Stimulated activated CD8-positive, alpha-beta memory T cell treated with anti-CD3 and anti-CD28 coated beads, Interleukin-7, amount 100 ng/mL, for 1 hour (primary cell): ENCODE data around the gene COMMD10.

Source experiments
- DNase-seq, 2 donors: peaks; one replicate each; pipeline ENCODE4 v3.0.0-alpha.2; 2020; ENCODE audit warnings: low read depth in 2 of 2

The COMMD10 gene

GRCh38 chr5:116216246-116216645, 131.4 kb downstream of the COMMD10 start:
- DNase-seq: no peak

- no peak for DNase-seq
Measured at GRCh38 chr5:116225281-116225922, 140.6 kb downstream of the COMMD10 start.

- DNase-seq: no peak
Measured at GRCh38 chr5:116229131-116229689, 144.4 kb downstream of the COMMD10 start.

- DNase-seq: no peak
Measured at GRCh38 chr5:116231288-116231687, 146.5 kb downstream of the COMMD10 start.

- DNase-seq: no peak
Measured at GRCh38 chr5:116234681-116235080, 149.9 kb downstream of the COMMD10 start.

GRCh38 chr5:116237917-116238500, 153.2 kb downstream of the COMMD10 start:
- no peak for DNase-seq

GRCh38 chr5:116242343-116242742, 157.5 kb downstream of the COMMD10 start:
- no peak for DNase-seq

GRCh38 chr5:116248432-116248831, 163.6 kb downstream of the COMMD10 start:
- DNase-seq: no peak

GRCh38 chr5:116249648-116250047, 164.8 kb downstream of the COMMD10 start:
- no peak for DNase-seq

- DNase-seq: no peak
Measured at GRCh38 chr5:116256717-116257116, 171.9 kb downstream of the COMMD10 start.

- no peak for DNase-seq
Measured at GRCh38 chr5:116265471-116265870, 180.6 kb downstream of the COMMD10 start.

GRCh38 chr5:116271446-116272025, 186.7 kb downstream of the COMMD10 start:
- DNase-seq: no peak

- DNase-seq: no peak
Measured at GRCh38 chr5:116272281-116272941, 187.6 kb downstream of the COMMD10 start.

- no peak for DNase-seq
Measured at GRCh38 chr5:116273448-116274242, 188.8 kb downstream of the COMMD10 start.

GRCh38 chr5:116274251-116274650, 189.4 kb downstream of the COMMD10 start:
- no peak for DNase-seq

- no peak for DNase-seq
Measured at GRCh38 chr5:116275282-116275681, 190.5 kb downstream of the COMMD10 start.

- no peak for DNase-seq
Measured at GRCh38 chr5:116276952-116277351, 192.1 kb downstream of the COMMD10 start.

- no peak for DNase-seq
Measured at GRCh38 chr5:116280149-116280803, 195.5 kb downstream of the COMMD10 start.

- no peak for DNase-seq
Measured at GRCh38 chr5:116281309-116281708, 196.5 kb downstream of the COMMD10 start.

- DNase-seq: no peak
Measured at GRCh38 chr5:116288524-116288923, 203.7 kb downstream of the COMMD10 start.

GRCh38 chr5:116289276-116289675, 204.5 kb downstream of the COMMD10 start:
- no peak for DNase-seq
